ENCODE data around the gene CARMIL1. TPM values are rescaled to one million over a fixed set of nuclear protein-coding genes. Genes with fewer than 3 reads are reported as not detected.
A peak's percentile ranks its signal among the peaks of the same experiment; 100 is the strongest.
"Not testable (repeated sequence)": the region's sequence is repeated elsewhere in the genome, so short reads cannot be mapped to it uniquely, and the experiment has no call there.

The CARMIL1 gene
- total and polyA plus RNA-seq, 5 experiments from 2014 or later = 1.3 to 13.3 (median 1.9) TPM

GRCh38 chr6:25558155-25558817 is 279.1 kb downstream of the CARMIL1 start:
- POLR2A ChIA-PET = no interaction called here
- peaks cover 0 to 21% (median 2%) of the 10 kb centered on the region in 3 donors for H3K36me3 Mint-ChIP-seq
- DNase-seq (no peak), ATAC-seq (no peak)
- H3K27ac Mint-ChIP-seq = no peak overlapping the region
- no peak overlapping the region for H3K4me3 Mint-ChIP-seq
- no peaks in the 10 kb centered on the region for H3K27me3 Mint-ChIP-seq
- H3K4me1 Mint-ChIP-seq = peaks cover 0 to 6% (median 2%) of the 10 kb centered on the region in 4 donors
- no peaks in the 10 kb centered on the region for H3K9me3 Mint-ChIP-seq

DNA sequence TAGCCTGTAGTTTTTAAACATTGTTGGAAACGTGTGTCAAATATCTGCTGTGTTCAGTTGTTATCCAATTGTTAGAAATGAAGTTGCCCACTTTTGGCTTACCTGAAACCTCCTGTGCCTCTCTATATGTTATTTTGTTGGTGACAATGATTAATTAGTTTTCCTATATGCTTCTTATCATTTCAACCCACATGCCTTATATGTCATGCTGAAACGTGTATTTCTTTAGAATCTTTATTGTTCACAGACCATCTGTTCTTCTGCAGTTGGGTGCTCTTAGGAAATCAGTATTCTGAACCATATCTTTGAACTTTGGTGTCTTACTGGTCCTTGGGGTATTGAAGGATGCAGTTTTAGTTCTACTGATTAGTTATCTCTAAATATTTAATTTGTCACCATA is 281.7 kb downstream of the CARMIL1 start:
- ATAC-seq (no peak), DNase-seq (no peak)
- Mint-ChIP-seq H3K36me3 (peaks cover 0 to 23% (median 2%) of the 10 kb centered on the region in 3 donors), H3K4me3 (no peak overlapping the region), H3K9me3 (no peaks in the 10 kb centered on the region), H3K27ac (no peak overlapping the region), H3K4me1 (peaks cover 0 to 6% (median 3%) of the 10 kb centered on the region in 4 donors), H3K27me3 (no peaks in the 10 kb centered on the region)
- POLR2A ChIA-PET = no interaction called here

- ATAC-seq (no peak), DNase-seq (no peak)
- peaks cover 0 to 13% (median 0%) of the 10 kb centered on the region in 3 donors for H3K36me3 Mint-ChIP-seq
- H3K4me1 Mint-ChIP-seq = peaks cover 0 to 1% (median 0%) of the 10 kb centered on the region in 4 donors
- peak overlapping the region in 1 of 10 donors; percentile 3 for H3K27ac Mint-ChIP-seq
- H3K4me3 Mint-ChIP-seq = no peak overlapping the region
- H3K9me3 Mint-ChIP-seq = no peaks in the 10 kb centered on the region
- POLR2A ChIA-PET = no interaction called here
- no peaks in the 10 kb centered on the region for H3K27me3 Mint-ChIP-seq
Observed at GRCh38 chr6:25564943-25565342, 285.8 kb downstream of the CARMIL1 start.

DNA sequence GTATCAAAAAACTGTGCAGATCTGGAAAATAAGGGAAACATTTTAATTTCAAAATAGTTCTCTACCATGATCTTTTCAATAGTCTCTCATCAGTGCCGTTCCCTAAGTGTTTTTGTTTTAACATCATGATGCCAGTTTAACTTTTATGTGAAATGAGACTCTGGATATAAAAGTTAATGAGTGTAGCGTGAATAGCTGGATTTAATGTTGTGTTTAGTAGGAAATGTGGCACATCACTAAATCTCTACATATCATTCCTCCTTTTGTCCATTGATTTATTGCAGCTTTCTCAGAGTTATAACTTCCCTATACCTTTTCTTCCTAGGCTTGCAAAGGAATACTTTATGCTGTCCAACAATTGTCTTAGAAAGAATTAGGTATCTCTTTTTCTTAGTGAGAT is 291.4 kb downstream of the CARMIL1 start:
- Mint-ChIP-seq H3K27me3 (no peaks in the 10 kb centered on the region), H3K36me3 (peaks cover 0 to 11% (median 0%) of the 10 kb centered on the region in 3 donors), H3K4me3 (no peak overlapping the region), H3K9me3 (no peaks in the 10 kb centered on the region), H3K4me1 (no peaks in the 10 kb centered on the region), H3K27ac (no peak overlapping the region)
- POLR2A ChIA-PET = interaction anchor here (0.6 kb wide), 1 partner anchor 636 kb away, joined by 3 read pairs; no protein-coding TSS in a partner anchor
- DNase-seq = no peak
- no peak for ATAC-seq

DNA sequence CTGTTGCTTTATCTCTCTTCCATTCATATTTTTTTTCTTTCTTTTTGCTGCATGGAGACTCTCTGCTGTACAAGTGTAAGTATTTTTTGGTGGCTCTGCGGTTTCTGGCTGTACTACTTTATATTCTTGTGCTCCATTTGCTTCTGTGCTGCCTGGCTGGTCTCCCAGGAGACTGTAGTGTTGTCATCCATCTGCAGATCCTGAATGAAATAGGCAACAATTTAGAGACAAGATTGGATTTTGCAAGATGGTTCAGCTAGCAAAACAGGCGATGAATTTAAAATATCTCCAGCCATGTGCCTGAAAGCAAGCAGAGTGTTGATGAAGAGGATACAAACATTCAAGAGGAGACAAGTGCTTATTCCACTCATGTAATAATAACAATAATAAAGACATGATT is 297.7 kb downstream of the CARMIL1 start:
- POLR2A ChIA-PET = no interaction called here
- no peaks in the 10 kb centered on the region for H3K27me3 Mint-ChIP-seq
- H3K4me3 Mint-ChIP-seq = no peak overlapping the region
- no peaks in the 10 kb centered on the region for H3K9me3 Mint-ChIP-seq
- H3K27ac Mint-ChIP-seq = peak overlapping the region in 1 of 10 donors; percentile 5
- no peak for ATAC-seq
- no peak for DNase-seq
- peaks cover 4 to 14% (median 10%) of the 10 kb centered on the region in 4 donors for H3K4me1 Mint-ChIP-seq
- H3K36me3 Mint-ChIP-seq = peaks cover 2 to 10% (median 10%) of the 10 kb centered on the region in 3 donors

- Mint-ChIP-seq H3K4me1 (peaks cover 6 to 14% (median 10%) of the 10 kb centered on the region in 4 donors), H3K9me3 (no peaks in the 10 kb centered on the region), H3K27ac (no peak overlapping the region), H3K27me3 (no peaks in the 10 kb centered on the region), H3K36me3 (peaks cover 11 to 25% (median 21%) of the 10 kb centered on the region in 3 donors), H3K4me3 (no peak overlapping the region)
- POLR2A ChIA-PET = interaction anchor here (1.1 kb wide), 1 partner anchor 317 kb away, joined by 4 read pairs; no protein-coding TSS in a partner anchor
- ATAC-seq (no peak), DNase-seq (no peak)
Observed at GRCh38 chr6:25578538-25578937, 299.4 kb downstream of the CARMIL1 start.

GRCh38 chr6:25579391-25579883 is 300.3 kb downstream of the CARMIL1 start:
- Mint-ChIP-seq H3K36me3 (peaks cover 11 to 28% (median 27%) of the 10 kb centered on the region in 3 donors), H3K4me1 (peaks cover 6 to 14% (median 10%) of the 10 kb centered on the region in 4 donors), H3K9me3 (no peaks in the 10 kb centered on the region), H3K4me3 (no peak overlapping the region), H3K27ac (peak overlapping the region in 1 of 10 donors; percentile 38), H3K27me3 (no peaks in the 10 kb centered on the region)
- DNase-seq (no peak), ATAC-seq (no peak)
- POLR2A ChIA-PET = interaction anchor here (1.1 kb wide), 1 partner anchor 318 kb away, joined by 4 read pairs; no protein-coding TSS in a partner anchor

GRCh38 chr6:25579902-25580495 is 300.8 kb downstream of the CARMIL1 start:
- Mint-ChIP-seq H3K36me3 (peaks cover 11 to 31% (median 25%) of the 10 kb centered on the region in 3 donors), H3K27me3 (no peaks in the 10 kb centered on the region), H3K9me3 (no peaks in the 10 kb centered on the region), H3K4me1 (peaks cover 6 to 14% (median 10%) of the 10 kb centered on the region in 4 donors), H3K4me3 (peak overlapping the region in 5 of 10 donors; percentile 5 to 37 (median 25)), H3K27ac (peak overlapping the region in 4 of 10 donors; percentile 4 to 38 (median 32))
- no peak for DNase-seq
- POLR2A ChIA-PET = interaction anchor here (1.1 kb wide), 1 partner anchor 319 kb away, joined by 4 read pairs; no protein-coding TSS in a partner anchor
- ATAC-seq = no peak

GRCh38 chr6:25582101-25582500 is 302.9 kb downstream of the CARMIL1 start:
- DNase-seq (no peak), ATAC-seq (no peak)
- no peaks in the 10 kb centered on the region for H3K27me3 Mint-ChIP-seq
- POLR2A ChIA-PET = no interaction called here
- H3K27ac Mint-ChIP-seq = no peak overlapping the region
- H3K4me3 Mint-ChIP-seq = no peak overlapping the region
- no peaks in the 10 kb centered on the region for H3K9me3 Mint-ChIP-seq
- H3K4me1 Mint-ChIP-seq = peaks cover 6 to 14% (median 10%) of the 10 kb centered on the region in 4 donors
- H3K36me3 Mint-ChIP-seq = peaks cover 11 to 33% (median 25%) of the 10 kb centered on the region in 3 donors

DNA sequence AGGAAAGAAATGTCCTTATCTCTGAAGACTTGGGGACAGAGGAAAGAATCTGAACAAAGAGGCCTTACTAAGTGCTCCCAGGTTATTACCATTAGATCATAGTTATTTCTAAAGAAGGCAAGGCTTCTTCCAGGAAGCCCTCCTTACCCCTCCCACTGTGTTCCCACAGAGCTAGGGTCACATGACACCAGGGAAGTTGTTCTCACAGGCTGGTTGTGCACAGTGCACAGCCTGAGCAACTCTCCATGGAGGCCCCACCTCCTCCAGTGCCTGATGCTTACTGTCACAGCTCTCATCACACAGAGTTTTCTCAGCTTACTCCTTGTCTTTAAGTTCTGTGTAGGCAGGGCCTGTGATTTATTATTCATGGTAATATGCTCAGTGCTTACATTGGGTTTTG is 303.9 kb downstream of the CARMIL1 start:
- Mint-ChIP-seq H3K36me3 (peaks cover 11 to 33% (median 25%) of the 10 kb centered on the region in 3 donors), H3K27me3 (no peaks in the 10 kb centered on the region), H3K9me3 (no peaks in the 10 kb centered on the region), H3K4me1 (peaks cover 6 to 14% (median 10%) of the 10 kb centered on the region in 4 donors), H3K27ac (peak overlapping the region in 1 of 10 donors; percentile 11), H3K4me3 (no peak overlapping the region)
- ATAC-seq = no peak
- DNase-seq = no peak
- POLR2A ChIA-PET = no interaction called here

DNA sequence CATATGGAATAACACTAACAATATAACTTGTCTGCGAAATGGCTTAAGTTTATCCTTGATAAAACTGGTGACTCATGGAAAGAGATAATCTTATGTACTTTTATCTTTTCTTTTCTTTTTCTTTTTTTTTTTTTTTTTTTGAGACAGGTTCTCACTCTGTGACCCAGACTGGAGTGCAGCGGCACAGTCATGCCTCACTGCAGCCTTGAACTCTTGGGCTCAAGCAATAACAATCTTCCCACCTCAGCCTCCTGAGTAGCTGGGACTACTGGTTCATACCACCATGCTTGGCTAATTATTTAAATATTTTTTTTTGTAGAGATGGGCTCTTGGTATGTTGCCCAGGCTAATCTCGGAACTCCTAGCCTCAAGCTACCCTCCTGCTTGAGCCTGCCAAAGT is 304.7 kb downstream of the CARMIL1 start:
- H3K9me3 Mint-ChIP-seq = no peaks in the 10 kb centered on the region
- no peaks in the 10 kb centered on the region for H3K27me3 Mint-ChIP-seq
- POLR2A ChIA-PET = no interaction called here
- no peak for ATAC-seq
- no peak for DNase-seq
- peaks cover 6 to 14% (median 10%) of the 10 kb centered on the region in 4 donors for H3K4me1 Mint-ChIP-seq
- H3K36me3 Mint-ChIP-seq = peaks cover 11 to 38% (median 26%) of the 10 kb centered on the region in 3 donors
- no peak overlapping the region for H3K27ac Mint-ChIP-seq
- H3K4me3 Mint-ChIP-seq = no peak overlapping the region

GRCh38 chr6:25585225-25585624 is 306.1 kb downstream of the CARMIL1 start:
- no peak overlapping the region for H3K27ac Mint-ChIP-seq
- POLR2A ChIA-PET = no interaction called here
- ATAC-seq = no peak

GRCh38 chr6:25586119-25586518 is 306.9 kb downstream of the CARMIL1 start:
- H3K9me3 Mint-ChIP-seq, DNase-seq, H3K4me3 Mint-ChIP-seq, H3K4me1 Mint-ChIP-seq, H3K27me3 Mint-ChIP-seq, H3K27ac Mint-ChIP-seq, POLR2A ChIA-PET, ATAC-seq: not testable (repeated sequence)
- peaks cover 11 to 42% (median 35%) of the 10 kb centered on the region in 3 donors for H3K36me3 Mint-ChIP-seq

More at GRCh38 chr6:25585225-25585624, 306.1 kb downstream of the CARMIL1 start:
- DNase-seq = no peak
- H3K27me3 Mint-ChIP-seq = no peaks in the 10 kb centered on the region
- peaks cover 11 to 44% (median 33%) of the 10 kb centered on the region in 3 donors for H3K36me3 Mint-ChIP-seq
- peaks cover 2 to 6% (median 2%) of the 10 kb centered on the region in 4 donors for H3K4me1 Mint-ChIP-seq
- H3K9me3 Mint-ChIP-seq = no peaks in the 10 kb centered on the region
- H3K4me3 Mint-ChIP-seq = no peak overlapping the region
